ENCODE measurements around the gene TMEM50B.
"Not testable (repeated sequence)": the region's sequence is repeated elsewhere in the genome, so short reads cannot be mapped to it uniquely, and the experiment has no call there.

TMEM50B gene

GRCh38 chr21:33512481-33512880 lies 32.7 kb upstream of the TMEM50B start:
- no peak for TF ChIP-seq CTCF (IDR thresholded peaks at IDR 0.05)
- Mint-ChIP-seq H3K27ac (no peak overlapping the region), H3K27me3 (ENCODE audit: low read depth, poor library complexity) (no peaks in the 10 kb centered on the region), H3K4me1 (no peaks in the 10 kb centered on the region), H3K36me3 (ENCODE audit: low read depth) (peaks cover 84% of the 10 kb centered on the region), H3K4me3 (no peak overlapping the region), H3K9me3 (no peaks in the 10 kb centered on the region)
- no peak for DNase-seq

DNA sequence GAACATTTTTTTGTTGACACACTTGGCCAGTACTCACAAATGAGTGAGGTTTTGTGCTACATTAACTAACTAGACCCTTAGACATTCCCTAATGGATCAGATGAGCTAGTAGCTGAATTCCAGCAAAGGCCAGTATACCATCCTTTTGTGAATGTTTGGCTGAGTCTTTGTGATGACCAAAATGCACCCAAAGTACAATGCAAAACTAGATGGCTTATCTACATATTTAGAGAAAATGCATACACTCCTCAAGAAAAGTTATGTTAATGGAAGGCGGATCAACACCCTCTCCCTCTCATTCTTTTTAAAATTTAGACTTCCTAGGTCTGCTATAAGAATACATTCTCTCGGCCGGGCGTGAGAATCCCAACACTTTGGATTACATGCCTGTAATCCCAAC lies 31.9 kb upstream of the TMEM50B start:
- Mint-ChIP-seq H3K4me1 (no peaks in the 10 kb centered on the region), H3K9me3 (peaks cover 7% of the 10 kb centered on the region), H3K4me3 (no peak overlapping the region), H3K27ac (no peak overlapping the region), H3K27me3 (ENCODE audit: low read depth, poor library complexity) (no peaks in the 10 kb centered on the region), H3K36me3 (ENCODE audit: low read depth) (peaks cover 84% of the 10 kb centered on the region)
- no peak for TF ChIP-seq CTCF (IDR thresholded peaks at IDR 0.05)
- no peak for DNase-seq

GRCh38 chr21:33510826-33511225 lies 31.1 kb upstream of the TMEM50B start:
- Mint-ChIP-seq H3K9me3 (peaks cover 9% of the 10 kb centered on the region), H3K4me3 (no peak overlapping the region), H3K27me3 (ENCODE audit: low read depth, poor library complexity) (no peaks in the 10 kb centered on the region), H3K4me1 (no peaks in the 10 kb centered on the region), H3K36me3 (ENCODE audit: low read depth) (peaks cover 84% of the 10 kb centered on the region), H3K27ac (no peak overlapping the region)
- TF ChIP-seq CTCF (IDR thresholded peaks at IDR 0.05) = no peak
- DNase-seq = no peak

DNA sequence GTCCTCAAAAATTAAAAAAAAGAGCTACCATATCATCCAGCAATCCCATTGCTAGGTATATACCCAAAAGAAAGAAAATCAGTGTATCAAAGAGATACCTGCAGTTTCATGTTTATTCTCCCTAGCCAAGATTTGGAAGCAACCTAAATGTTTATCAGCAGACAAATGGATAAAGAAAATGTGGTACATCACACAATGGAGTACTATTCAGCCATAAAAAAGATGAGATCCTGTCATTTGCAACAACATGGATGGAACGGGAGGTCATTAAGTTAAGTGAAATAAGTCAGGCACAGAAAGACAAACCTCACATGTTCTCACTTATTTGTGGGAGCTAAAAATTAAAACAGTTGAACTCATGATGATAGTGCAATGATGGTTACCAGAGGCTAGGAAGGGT lies 27.2 kb upstream of the TMEM50B start:
- H3K9me3 Mint-ChIP-seq; H3K4me3 Mint-ChIP-seq; DNase-seq; H3K4me1 Mint-ChIP-seq; H3K27me3 Mint-ChIP-seq (ENCODE audit: low read depth, poor library complexity); H3K27ac Mint-ChIP-seq: not testable (repeated sequence)
- H3K36me3 Mint-ChIP-seq (ENCODE audit: low read depth) = peaks cover 91% of the 10 kb centered on the region

DNA sequence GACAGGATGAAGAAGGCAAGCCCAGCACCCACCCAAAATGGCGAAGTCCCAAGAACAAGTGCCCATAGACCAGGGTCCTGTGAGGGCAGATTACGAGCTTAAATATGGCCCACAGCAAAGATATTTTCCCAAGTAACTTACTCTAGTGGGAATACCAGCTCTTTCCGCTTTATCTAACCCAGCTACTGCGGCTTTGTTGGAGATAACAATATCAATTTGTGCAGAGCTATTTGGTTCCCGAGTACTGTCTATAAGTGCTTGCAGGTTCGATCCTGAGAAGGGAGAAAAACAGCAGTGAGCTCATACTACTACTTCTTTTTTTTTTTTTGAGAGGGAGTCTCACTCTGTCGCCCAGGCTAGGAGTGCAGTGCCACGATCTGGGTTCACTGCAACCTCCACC lies 26.1 kb upstream of the TMEM50B start:
- H3K27ac Mint-ChIP-seq = no peak overlapping the region
- H3K4me3 Mint-ChIP-seq = no peak overlapping the region
- no peaks in the 10 kb centered on the region for H3K27me3 Mint-ChIP-seq (ENCODE audit: low read depth, poor library complexity)
- peaks cover 79% of the 10 kb centered on the region for H3K36me3 Mint-ChIP-seq (ENCODE audit: low read depth)
- peaks cover 9% of the 10 kb centered on the region for H3K9me3 Mint-ChIP-seq
- H3K4me1 Mint-ChIP-seq = no peaks in the 10 kb centered on the region
- no peak for TF ChIP-seq CTCF (IDR thresholded peaks at IDR 0.05)
- DNase-seq = no peak

DNA sequence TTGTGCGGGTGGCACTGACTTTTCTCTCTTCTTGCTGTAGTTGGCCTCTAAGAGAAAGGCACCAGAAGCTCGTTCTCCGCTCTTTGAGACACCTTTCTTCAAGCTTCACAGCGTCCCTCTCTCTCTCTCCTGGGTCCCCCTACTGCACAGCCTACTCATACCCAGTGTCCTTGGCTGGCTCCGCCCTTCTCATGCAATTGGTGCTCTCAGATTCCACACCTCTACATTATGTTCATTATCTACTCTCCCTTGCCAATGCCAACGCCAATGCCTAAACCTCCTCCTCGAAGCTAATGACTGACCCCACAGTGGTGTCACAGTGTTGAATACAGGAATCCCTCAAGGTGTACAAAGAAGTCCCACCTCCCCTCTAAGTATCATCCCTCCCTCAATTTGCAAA lies 16.6 kb upstream of the TMEM50B start:
- H3K9me3 Mint-ChIP-seq = no peaks in the 10 kb centered on the region
- H3K36me3 Mint-ChIP-seq (ENCODE audit: low read depth) = no peaks in the 10 kb centered on the region
- no peak overlapping the region for H3K4me3 Mint-ChIP-seq
- H3K27ac Mint-ChIP-seq = no peak overlapping the region
- DNase-seq = no peak
- TF ChIP-seq CTCF (IDR thresholded peaks at IDR 0.05) = no peak
- H3K4me1 Mint-ChIP-seq = peaks cover 8% of the 10 kb centered on the region
- peaks cover 10% of the 10 kb centered on the region for H3K27me3 Mint-ChIP-seq (ENCODE audit: low read depth, poor library complexity)

All from nephron progenitor cell (in vitro differentiated cells).